Measurements from ENCODE around the gene LIG3. TPM values are rescaled to one million over a fixed set of nuclear protein-coding genes. Genes with fewer than 3 reads are reported as not detected.
"Not testable (repeated sequence)": the region's sequence is repeated elsewhere in the genome, so short reads cannot be mapped to it uniquely, and the experiment has no call there.

Gene LIG3
- 44.3 and 45.5 TPM in 2 replicates for total RNA-seq

DNA sequence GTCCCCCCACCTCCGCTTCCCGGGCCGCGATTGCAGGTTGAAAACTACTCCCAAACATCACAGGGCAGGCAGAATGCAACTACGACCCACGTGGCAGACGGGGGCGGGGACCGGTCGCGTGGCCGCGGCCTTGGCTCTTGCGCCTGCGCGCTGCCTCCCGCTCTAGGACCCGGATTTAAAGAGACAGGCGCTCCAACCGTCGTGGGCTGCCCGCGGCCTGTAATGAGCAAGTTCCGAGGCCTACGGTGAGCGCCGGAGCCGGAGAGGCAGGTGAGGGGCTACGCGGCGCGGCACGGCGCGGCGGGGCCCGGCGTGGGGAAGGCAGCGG lies at the start of gene LIG3:
TSS of gene LIG3 (plus strand) at position 160 of the 328 bp plus-strand sequence. CDS start 2,494 bp downstream, outside the sequence.
- intact Hi-C loops (cut with micrococcal nuclease), result loop anchor here (1.0 to 5.0 kb wide), 7 partner anchors 42 to 828 kb away; partner anchors contain the start of genes PEX12, SLFN12L and TAF15

- intact Hi-C loops (cut with micrococcal nuclease), result not testable (repeated sequence)
These were observed 29.5 kb upstream of the LIG3 start for GRCh38 chr17:34950780-34951179.

GRCh38 chr17:34958438-34958837 lies 21.9 kb upstream of the LIG3 start:
- intact Hi-C loops (cut with micrococcal nuclease), result no loop called here

GRCh38 chr17:34961093-34961911 lies 19.0 kb upstream of the LIG3 start, which contains the start of the genes CCT6B and ZNF830:
CCT6B (minus strand) TSS chr17:34961460; CDS start chr17:34961393, 67 bp downstream.
ZNF830 (plus strand) TSS chr17:34961540; CDS start chr17:34961567, 27 bp downstream.
- intact Hi-C loops (cut with micrococcal nuclease), result loop anchor here (1.0 to 10.0 kb wide), 8 partner anchors 20 to 1523 kb away; partner anchors contain the start of genes AP2B1, RAD51D, SLFN5 and ZNHIT3

DNA sequence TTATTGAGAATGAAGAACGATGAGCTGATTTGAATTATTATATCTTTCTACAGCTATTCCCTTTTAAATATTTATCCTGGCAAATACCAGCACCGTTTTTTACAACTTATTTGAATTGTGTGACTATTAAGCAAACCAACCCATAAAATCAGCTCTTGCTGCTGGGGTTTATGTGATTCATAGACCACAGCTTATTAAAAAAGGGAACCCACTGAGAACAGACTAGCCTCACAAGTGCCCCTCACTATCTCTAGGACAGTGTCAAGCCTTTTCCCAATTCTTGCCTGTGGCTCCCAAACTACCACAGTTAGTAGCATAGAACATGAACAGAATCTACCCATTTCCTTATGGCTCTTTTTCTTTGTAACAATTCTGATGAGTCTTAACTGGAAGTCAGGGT lies 6.1 kb upstream of the LIG3 start:
- intact Hi-C loops (cut with micrococcal nuclease), result no loop called here

DNA sequence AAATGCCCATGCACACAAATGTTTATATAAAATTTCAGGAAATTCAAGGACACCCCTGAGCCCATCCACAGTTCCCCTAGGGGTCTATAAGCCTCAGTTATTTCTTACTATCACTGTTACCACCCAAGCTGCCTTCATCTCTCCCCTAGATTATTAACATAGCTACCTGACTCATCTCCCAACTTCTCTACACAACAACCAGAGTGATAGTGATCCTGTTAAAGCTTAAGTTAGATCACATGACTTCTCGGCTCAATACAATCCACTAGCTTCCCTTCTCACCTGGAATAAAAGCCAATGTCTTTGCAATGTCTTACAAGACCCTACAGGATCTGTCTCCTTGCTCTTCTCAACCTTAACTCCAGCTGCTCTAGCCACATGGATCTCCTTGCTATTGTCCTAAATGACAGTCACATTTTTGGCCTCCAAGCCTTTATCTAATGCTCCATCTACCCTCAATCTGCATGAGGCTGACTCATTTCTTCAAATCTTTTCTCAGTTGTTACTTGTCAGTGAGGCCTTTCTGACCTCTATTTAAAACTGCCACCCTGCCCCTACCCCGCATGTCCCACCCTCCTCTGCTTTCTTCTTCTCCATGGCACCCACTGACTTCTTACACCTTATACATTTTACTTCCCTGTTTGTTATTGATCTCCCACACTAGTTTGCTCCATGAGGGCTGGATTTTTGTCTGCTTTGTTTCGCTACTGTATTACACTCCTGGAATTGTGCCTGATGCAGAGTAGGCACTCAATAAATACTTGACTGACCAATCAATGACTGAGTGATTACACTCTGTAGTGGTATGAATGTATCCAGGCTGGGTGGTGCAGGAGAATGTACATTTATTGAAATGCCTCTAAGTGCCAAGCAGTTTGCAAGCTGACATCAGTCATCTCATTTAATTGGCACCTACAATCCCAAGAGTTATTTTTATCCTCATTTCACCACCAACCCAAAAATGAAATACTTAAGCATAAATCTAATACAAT lies 5.2 kb upstream of the LIG3 start:
- intact Hi-C loops (cut with micrococcal nuclease), result no loop called here

DNA sequence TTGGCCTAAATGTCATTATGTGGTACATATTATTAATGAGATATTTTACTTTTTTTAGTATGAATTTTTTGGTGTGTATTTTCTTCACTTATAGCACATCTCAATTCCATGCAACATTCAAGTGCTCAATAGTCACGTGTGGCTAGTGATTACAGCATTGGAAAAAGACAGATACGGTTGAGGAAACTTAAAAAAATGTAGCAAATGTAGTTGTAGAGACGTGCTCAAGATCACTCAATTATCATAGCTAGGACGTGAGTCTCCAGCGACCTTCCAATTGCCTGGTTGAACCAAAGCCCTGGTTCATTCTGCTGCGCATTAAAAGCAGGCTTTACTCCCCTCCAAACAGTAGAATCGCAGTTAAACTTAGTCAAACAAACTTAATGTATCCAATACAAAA lies 1.2 kb upstream of the LIG3 start:
- intact Hi-C loops (cut with micrococcal nuclease), result no loop called here

- intact Hi-C loops (cut with micrococcal nuclease), result loop anchor here (1.0 to 5.0 kb wide), 7 partner anchors 42 to 829 kb away; partner anchors contain the start of genes PEX12, SLFN12L and TAF15
These were observed 511 bp upstream of the LIG3 start for GRCh38 chr17:34979650-34980352.

- intact Hi-C loops (cut with micrococcal nuclease), result loop anchor here (1.0 to 5.0 kb wide), 13 partner anchors 17 to 828 kb away; partner anchors contain the start of genes CCT6B, PEX12, RAD51D and RFFL
These were observed 597 bp downstream of the LIG3 start for GRCh38 chr17:34980681-34981537.

DNA sequence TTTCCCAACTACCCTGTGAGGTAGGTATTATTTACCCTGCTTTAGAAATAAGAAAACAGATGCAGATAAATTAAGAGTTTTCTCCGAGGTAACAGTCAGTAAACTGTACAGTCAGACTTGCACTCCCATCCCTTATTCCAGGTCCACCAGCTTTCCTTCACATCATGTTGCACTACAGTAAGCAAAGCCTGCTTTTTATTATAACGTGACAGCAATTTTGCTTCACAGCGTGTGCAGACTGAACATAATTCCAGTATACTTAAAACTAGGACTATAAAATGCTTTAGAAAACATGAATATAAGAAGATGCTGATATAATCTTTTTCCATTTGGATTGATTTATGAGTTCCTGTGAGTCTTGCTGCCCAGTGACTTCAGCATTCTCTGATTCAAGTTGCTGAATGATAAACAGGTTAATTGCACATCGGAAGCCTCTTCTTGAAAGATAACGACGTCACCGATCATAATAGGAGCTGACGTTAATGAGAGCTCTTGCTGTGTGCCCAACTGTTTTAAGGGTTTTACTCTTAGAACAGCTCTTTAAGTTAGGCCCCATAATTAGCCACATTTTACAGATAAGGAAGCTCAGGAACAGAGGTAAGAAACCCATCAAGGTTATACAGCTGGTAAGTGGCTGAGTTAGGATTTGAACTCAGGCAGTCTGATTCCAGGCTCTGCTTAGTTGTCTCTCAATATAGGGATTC lies 1.4 kb downstream of the LIG3 start:
- intact Hi-C loops (cut with micrococcal nuclease), result loop anchor here (1.0 to 5.0 kb wide), 11 partner anchors 17 to 827 kb away; partner anchors contain the start of genes CCT6B, PEX12, RAD51D and RFFL

GRCh38 chr17:34987232-34987631 lies 6.9 kb downstream of the LIG3 start:
- intact Hi-C loops (cut with micrococcal nuclease), result no loop called here

- intact Hi-C loops (cut with micrococcal nuclease), result no loop called here
These were observed 8.3 kb downstream of the LIG3 start for GRCh38 chr17:34988644-34989043.

DNA sequence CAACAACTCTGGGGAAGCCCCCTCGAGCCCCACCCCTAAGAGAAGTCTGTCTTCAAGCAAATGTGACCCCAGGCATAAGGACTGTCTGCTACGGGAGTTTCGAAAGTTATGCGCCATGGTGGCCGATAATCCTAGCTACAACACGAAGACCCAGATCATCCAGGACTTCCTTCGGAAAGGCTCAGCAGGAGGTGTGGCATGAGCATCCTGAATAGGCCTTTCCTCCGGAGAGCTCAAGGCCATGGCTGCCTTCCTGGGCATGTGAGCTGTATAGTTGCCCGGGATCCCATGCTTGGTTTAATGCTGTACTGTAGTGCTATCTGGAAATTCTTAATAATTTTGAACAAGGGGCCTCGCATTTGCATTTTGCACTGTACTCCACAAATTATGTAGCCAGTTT lies 9.2 kb downstream of the LIG3 start:
- intact Hi-C loops (cut with micrococcal nuclease), result no loop called here

DNA sequence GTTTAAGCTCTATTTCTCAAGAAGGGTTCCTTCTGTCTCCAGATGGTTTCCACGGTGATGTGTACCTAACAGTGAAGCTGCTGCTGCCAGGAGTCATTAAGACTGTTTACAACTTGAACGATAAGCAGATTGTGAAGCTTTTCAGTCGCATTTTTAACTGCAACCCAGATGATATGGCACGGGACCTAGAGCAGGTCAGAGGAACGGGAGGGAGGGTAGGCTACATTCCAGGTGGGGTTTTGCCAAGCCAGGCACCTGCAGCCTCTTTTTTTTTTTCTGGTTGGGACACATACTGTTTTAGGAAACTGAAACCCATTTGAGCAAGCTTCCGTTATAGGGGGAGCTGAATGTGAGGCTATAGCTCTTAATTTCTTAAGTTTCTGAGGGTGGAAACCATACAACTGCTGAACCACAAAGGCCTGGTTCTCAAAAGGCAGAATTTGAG lies 10.6 kb downstream of the LIG3 start:
- intact Hi-C loops (cut with micrococcal nuclease), result no loop called here

GRCh38 chr17:34991606-34992005 lies 11.3 kb downstream of the LIG3 start:
- intact Hi-C loops (cut with micrococcal nuclease), result no loop called here

DNA sequence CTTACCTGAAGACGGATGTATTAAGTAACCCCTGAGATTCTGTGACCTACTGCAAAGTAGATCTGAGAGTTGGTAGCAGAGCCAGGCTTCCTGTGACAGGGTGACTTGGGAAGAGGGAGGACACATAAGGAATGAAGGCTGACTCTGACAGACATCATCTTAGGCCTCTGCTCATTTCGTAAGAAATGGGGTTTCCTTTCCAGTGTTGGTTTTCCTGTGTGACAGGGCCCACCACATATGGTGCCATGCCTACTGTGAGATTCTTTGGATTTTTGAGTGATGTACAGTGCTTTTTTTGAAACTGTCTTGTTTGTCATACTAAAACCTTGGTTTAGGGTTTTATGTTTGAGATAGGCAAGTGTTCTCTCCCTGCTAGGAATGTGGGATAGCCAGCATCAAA lies 12.7 kb downstream of the LIG3 start:
- intact Hi-C loops (cut with micrococcal nuclease), result no loop called here

- intact Hi-C loops (cut with micrococcal nuclease), result no loop called here
These were observed 16.3 kb downstream of the LIG3 start for GRCh38 chr17:34996422-34997285.

DNA sequence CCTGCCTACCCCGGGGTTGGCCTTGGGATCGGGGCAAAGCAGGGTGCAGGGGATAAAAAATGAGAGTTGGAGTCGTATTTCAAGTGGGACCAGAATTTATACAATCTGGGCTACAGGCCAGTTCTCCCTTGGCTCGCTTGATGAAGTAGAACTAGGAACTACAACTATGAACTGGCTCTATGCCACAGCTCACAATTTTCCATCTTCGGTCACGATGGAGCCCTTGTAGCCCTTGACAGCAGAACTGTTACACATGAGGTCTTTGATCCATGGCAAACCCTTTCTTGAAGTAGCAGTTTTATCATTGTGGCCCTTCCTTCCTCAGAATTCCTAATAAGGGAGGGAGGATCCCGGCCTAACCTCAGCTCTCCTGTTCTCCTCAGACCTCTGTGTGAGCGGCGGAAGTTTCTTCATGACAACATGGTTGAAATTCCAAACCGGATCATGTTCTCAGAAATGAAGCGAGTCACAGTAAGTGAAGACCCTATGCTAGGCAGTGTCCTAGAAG lies 17.1 kb downstream of the LIG3 start:
- intact Hi-C loops (cut with micrococcal nuclease), result no loop called here
